ENCODE data around the gene F10. TPM values are rescaled to one million over a fixed set of nuclear protein-coding genes. Genes with fewer than 3 reads are reported as not detected.

Gene F10
- total and polyA plus RNA-seq, 2 of the 13 experiments (the other 11 are each of a cell fraction or from before 2014, with no cell fraction given): 58.4 to 237 TPM

- TF ChIP-seq ARID4A (CRISPR knock-in tag; IDR thresholded peaks at IDR 0.05; ENCODE audit: borderline replicate concordance) (no peak), ZSCAN5A (CRISPR knock-in tag; IDR thresholded peaks at IDR 0.05; ENCODE audit: borderline replicate concordance) (no peak), NFYC (CRISPR knock-in tag; IDR thresholded peaks at IDR 0.05) (0 out of 2 replicates have a peak, but pooled peaks have one; percentile 9), ZBTB42 (CRISPR knock-in tag; IDR thresholded peaks at IDR 0.05) (no peak), TGIF2 (CRISPR knock-in tag; IDR thresholded peaks at IDR 0.05) (no peak), TRIM22 (IDR thresholded peaks at IDR 0.05) (no peak), ZNF224 (CRISPR knock-in tag; IDR thresholded peaks at IDR 0.05) (no peak), ZBTB40 (IDR thresholded peaks at IDR 0.05) (0 out of 2 replicates have a peak, but pooled peaks have one; percentile 11), ZBTB40 (CRISPR knock-in tag; IDR thresholded peaks at IDR 0.05) (no peak), AHR (CRISPR knock-in tag; IDR thresholded peaks at IDR 0.05) (0 out of 2 replicates have a peak, but pooled peaks have one; percentile 5), LCORL (IDR thresholded peaks at IDR 0.05) (no peak), LCORL (CRISPR knock-in tag; IDR thresholded peaks at IDR 0.05) (no peak), ZNF549 (CRISPR knock-in tag; IDR thresholded peaks at IDR 0.05) (no peak), FOXK2 (IDR thresholded peaks at IDR 0.05) (0 out of 2 replicates have a peak, but pooled peaks have one; percentile 21), ZNF644 (CRISPR knock-in tag; IDR thresholded peaks at IDR 0.05; ENCODE audit: low read depth) (no peak), TCF12 (IDR thresholded peaks at IDR 0.05) (no peak), TCF12 (CRISPR knock-in tag; IDR thresholded peaks at IDR 0.05) (no peak)
Observed at GRCh38 chr13:113152691-113152983, 30.0 kb downstream of the F10 start (continued).
